HepG2 (cell line): Measurements from ENCODE around the gene HSF4. TPM values are rescaled to one million over a fixed set of nuclear protein-coding genes. Genes with fewer than 3 reads are reported as not detected.

ENCODE experiments used
- CENPBD1 ChIP-seq: sonication (generic); formaldehyde crosslinking; IDR thresholded peaks from 2 replicates; pipeline ENCODE4 v1.8.0; 2022; ENCODE audit warnings: missing genetic modification reagents, low read depth, mild to moderate bottlenecking, borderline replicate concordance
- ERF ChIP-seq: IDR thresholded peaks from 2 replicates; pipeline ENCODE4 v1.6.1; 2018; ENCODE audit warnings: missing biosample characterization, missing genetic modification reagents
- GATAD1 ChIP-seq: IDR thresholded peaks from 2 replicates; pipeline ENCODE4 v1.6.1; 2016; ENCODE audit warnings: missing genetic modification reagents, missing compliant biosample characterization
- NCOA1 ChIP-seq: sonication (generic); formaldehyde crosslinking; IDR thresholded peaks from 2 replicates; pipeline ENCODE4 v1.9.0; 2021; ENCODE audit warnings: missing genetic modification reagents
- PAX8 ChIP-seq: sonication (generic); formaldehyde crosslinking; IDR thresholded peaks from 2 replicates; pipeline ENCODE4 v1.8.0; 2022; ENCODE audit warnings: mild to moderate bottlenecking, missing genetic modification reagents, borderline replicate concordance
- RAD51 ChIP-seq: fragments of 450-650 bp; IDR thresholded peaks from 2 replicates; pipeline ENCODE4 v1.6.1; 2016; ENCODE audit warnings: borderline replicate concordance
- REST ChIP-seq, 2 experiments: IDR thresholded peaks; 2 replicates each; pipeline ENCODE4 v1.6.1; 2011 to 2012; ENCODE audit warnings: low read length in 2 of 2, borderline replicate concordance in 1 of 2, low read depth in 1 of 2, mild to moderate bottlenecking in 1 of 2, moderate library complexity in 1 of 2
- ZBTB20 ChIP-seq: sonication (generic); formaldehyde crosslinking; IDR thresholded peaks from 2 replicates; pipeline ENCODE4 v1.8.1; 2023; ENCODE audit warnings: missing genetic modification reagents, low read depth, mild to moderate bottlenecking, borderline replicate concordance
- ZBTB7A ChIP-seq: sonication (generic); formaldehyde crosslinking; IDR thresholded peaks from 2 replicates; pipeline ENCODE4 v1.8.0; 2022; ENCODE audit warnings: mild to moderate bottlenecking, missing genetic modification reagents
- ZGPAT ChIP-seq: IDR thresholded peaks from 2 replicates; pipeline ENCODE4 v1.6.1; 2016; ENCODE audit warnings: mild to moderate bottlenecking
- ZNF362 ChIP-seq: sonication (generic); formaldehyde crosslinking; IDR thresholded peaks from 2 replicates; pipeline ENCODE4 v1.4.0; 2020; ENCODE audit warnings: missing genetic modification reagents, mild to moderate bottlenecking, borderline replicate concordance
- ZNF383 ChIP-seq: sonication (generic); formaldehyde crosslinking; IDR thresholded peaks from 2 replicates; pipeline ENCODE4 v1.4.0; 2020; ENCODE audit warnings: missing genetic modification reagents, mild to moderate bottlenecking, borderline replicate concordance
- ZNF430 ChIP-seq: sonication (generic); formaldehyde crosslinking; IDR thresholded peaks from 2 replicates; pipeline ENCODE4 v1.9.0; 2021; ENCODE audit warnings: mild to moderate bottlenecking, missing genetic modification reagents
- ZNF543 ChIP-seq: sonication (generic); formaldehyde crosslinking; IDR thresholded peaks from 2 replicates; pipeline ENCODE4 v1.4.0; 2020; ENCODE audit warnings: mild to moderate bottlenecking, missing genetic modification reagents
- ZNF572 ChIP-seq: sonication (generic); formaldehyde crosslinking; IDR thresholded peaks from 2 replicates; pipeline ENCODE4 v1.5.1; 2020; ENCODE audit warnings: mild to moderate bottlenecking, missing genetic modification reagents
- polyA plus RNA-seq, 8 experiments: library from polyadenylated mRNA; depleted of rRNA in 3 of 8; stranded (reverse) in 7 of 8; unstranded in 1 of 8; fragments of >200 nt; fragmentation: Illumina TruSeq in 4 of 8; extraction: Trizol in 4 of 8; gene quantifications; 2 replicates each; pipeline versions ENCODE4 v1.2.1 to v1.2.3, GENCODE V29; 2011 to 2016; ENCODE audit warnings: low read depth in 4 of 8, missing spikeins in 1 of 8, mixed read lengths in 1 of 8; ENCODE audit not compliant: insufficient read depth in 1 of 8
- total RNA-seq, 5 experiments: library from RNA; depleted of rRNA; stranded (reverse); fragments of >200 nt; fragmentation: Illumina TruSeq; extraction: Trizol; gene quantifications; 2 replicates each; pipeline ENCODE4 v1.2.3, GENCODE V29; 2016; ENCODE audit warnings: low read depth in 1 of 5
- TF ChIP-seq, protein P1 (sequence below): IDR thresholded peaks from 2 replicates; pipeline ENCODE4 v1.6.1; 2016; ENCODE audit warnings: missing compliant biosample characterization, missing genetic modification reagents, borderline replicate concordance
- TF ChIP-seq, protein P2 (sequence below): sonication (generic); formaldehyde crosslinking; IDR thresholded peaks from 2 replicates; pipeline ENCODE4 v1.4.0; 2020; ENCODE audit warnings: missing genetic modification reagents

Gene HSF4
- total and polyA plus RNA-seq, 2 of the 13 experiments (the other 11 are each of a cell fraction or from before 2014, with no cell fraction given), result 3.5 to 16.9 TPM

DNA sequence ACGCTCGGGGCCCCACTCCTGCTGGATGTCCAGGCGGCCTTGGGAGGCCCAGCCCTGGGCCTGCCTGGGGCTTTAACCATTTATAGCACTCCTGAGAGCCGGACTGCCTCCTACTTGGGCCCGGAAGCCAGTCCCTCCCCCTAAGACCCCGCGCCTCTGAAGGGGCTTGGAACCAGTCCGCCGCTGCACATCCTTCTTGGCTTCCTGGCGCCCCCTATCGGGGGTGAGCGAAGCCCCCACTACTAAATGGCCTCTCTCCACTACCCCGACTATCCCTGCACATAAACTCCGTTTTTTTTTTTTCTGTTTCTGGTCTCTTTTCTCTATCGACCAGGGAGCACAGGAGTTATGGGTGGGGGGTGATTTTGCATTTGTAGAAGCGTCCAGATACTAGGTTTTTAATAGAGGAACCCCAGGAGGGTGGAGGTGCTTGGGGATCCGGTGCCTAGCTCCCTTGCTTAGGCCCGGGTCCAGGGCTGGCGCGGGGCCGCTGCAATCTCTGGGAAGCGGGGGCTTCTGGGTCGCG lies 5.2 kb downstream of the HSF4 start (continued):
- TF ChIP-seq, protein P1, sequence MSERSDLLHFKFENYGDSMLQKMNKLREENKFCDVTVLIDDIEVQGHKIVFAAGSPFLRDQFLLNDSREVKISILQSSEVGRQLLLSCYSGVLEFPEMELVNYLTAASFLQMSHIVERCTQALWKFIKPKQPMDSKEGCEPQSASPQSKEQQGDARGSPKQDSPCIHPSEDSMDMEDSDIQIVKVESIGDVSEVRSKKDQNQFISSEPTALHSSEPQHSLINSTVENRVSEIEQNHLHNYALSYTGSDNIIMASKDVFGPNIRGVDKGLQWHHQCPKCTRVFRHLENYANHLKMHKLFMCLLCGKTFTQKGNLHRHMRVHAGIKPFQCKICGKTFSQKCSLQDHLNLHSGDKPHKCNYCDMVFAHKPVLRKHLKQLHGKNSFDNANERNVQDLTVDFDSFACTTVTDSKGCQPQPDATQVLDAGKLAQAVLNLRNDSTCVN (CRISPR knock-in tag), result no peak
- TF ChIP-seq RAD51 (no peak), ZNF430 (peak; percentile 69; the same call in 1 of the 2 replicates), REST (IDR thresholded peaks at IDR 0.05; ENCODE audit: borderline replicate concordance in 1 of 2, low read depth in 1 of 2, low read length in 2 of 2) (0 out of 4 replicates have a peak, but pooled peaks of 1 of the 2 experiments have one; percentile 10), ZNF572 (CRISPR knock-in tag) (0 out of 2 replicates have a peak, but pooled peaks have one; percentile 54), ERF (CRISPR knock-in tag) (0 out of 2 replicates have a peak, but pooled peaks have one; percentile 10), ZBTB20 (CRISPR knock-in tag) (no peak), ZGPAT (CRISPR knock-in tag) (no peak; the same call in 1 of the 2 replicates), GATAD1 (CRISPR knock-in tag) (no peak), PAX8 (0 out of 2 replicates have a peak, but pooled peaks have one; percentile 74), ZBTB7A (no peak), ZNF362 (peak; percentile 62; the same call in 1 of the 2 replicates), ZNF383 (CRISPR knock-in tag) (0 out of 2 replicates have a peak, but pooled peaks have one; percentile 57), ZNF543 (CRISPR knock-in tag) (peak; percentile 56; the same call in 1 of the 2 replicates), NCOA1 (CRISPR knock-in tag) (no peak), CENPBD1 (CRISPR knock-in tag) (no peak)
- TF ChIP-seq, protein P2, sequence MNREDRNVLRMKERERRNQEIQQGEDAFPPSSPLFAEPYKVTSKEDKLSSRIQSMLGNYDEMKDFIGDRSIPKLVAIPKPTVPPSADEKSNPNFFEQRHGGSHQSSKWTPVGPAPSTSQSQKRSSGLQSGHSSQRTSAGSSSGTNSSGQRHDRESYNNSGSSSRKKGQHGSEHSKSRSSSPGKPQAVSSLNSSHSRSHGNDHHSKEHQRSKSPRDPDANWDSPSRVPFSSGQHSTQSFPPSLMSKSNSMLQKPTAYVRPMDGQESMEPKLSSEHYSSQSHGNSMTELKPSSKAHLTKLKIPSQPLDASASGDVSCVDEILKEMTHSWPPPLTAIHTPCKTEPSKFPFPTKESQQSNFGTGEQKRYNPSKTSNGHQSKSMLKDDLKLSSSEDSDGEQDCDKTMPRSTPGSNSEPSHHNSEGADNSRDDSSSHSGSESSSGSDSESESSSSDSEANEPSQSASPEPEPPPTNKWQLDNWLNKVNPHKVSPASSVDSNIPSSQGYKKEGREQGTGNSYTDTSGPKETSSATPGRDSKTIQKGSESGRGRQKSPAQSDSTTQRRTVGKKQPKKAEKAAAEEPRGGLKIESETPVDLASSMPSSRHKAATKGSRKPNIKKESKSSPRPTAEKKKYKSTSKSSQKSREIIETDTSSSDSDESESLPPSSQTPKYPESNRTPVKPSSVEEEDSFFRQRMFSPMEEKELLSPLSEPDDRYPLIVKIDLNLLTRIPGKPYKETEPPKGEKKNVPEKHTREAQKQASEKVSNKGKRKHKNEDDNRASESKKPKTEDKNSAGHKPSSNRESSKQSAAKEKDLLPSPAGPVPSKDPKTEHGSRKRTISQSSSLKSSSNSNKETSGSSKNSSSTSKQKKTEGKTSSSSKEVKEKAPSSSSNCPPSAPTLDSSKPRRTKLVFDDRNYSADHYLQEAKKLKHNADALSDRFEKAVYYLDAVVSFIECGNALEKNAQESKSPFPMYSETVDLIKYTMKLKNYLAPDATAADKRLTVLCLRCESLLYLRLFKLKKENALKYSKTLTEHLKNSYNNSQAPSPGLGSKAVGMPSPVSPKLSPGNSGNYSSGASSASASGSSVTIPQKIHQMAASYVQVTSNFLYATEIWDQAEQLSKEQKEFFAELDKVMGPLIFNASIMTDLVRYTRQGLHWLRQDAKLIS (CRISPR knock-in tag), result no peak
